B cell (primary cell): ENCODE results near the gene TP53TG5. TPM values are rescaled to one million over a fixed set of nuclear protein-coding genes. Genes with fewer than 3 reads are reported as not detected.

Experiments used
- ATAC-seq: fragments of 200-7000 bp; cut with Tn5 transposase; one replicate; pipeline ENCODE4 v1.10.0; 2021; ENCODE audit warnings: low read depth, mild to moderate bottlenecking, moderate number of reproducible peaks, moderate library complexity
- CTCF ChIA-PET: fragments of 350-600 bp; sonication (Branson Sonifier 250); formaldehyde crosslinking; loops from one replicate; lab custom pipeline; 2021; ENCODE audit warnings: antibody characterized with exemption, inconsistent platforms; lab: Charles Lee
- POLR2A ChIA-PET: fragments of 350-600 bp; sonication (Branson Sonifier 250); formaldehyde crosslinking; loops from one replicate; lab custom pipeline; 2021; ENCODE audit warnings: antibody characterized with exemption; lab: Charles Lee
- DNase-seq: peaks from one replicate; pipeline ENCODE4 v3.0.0; 2013
- H2AFZ ChIP-seq: 2 replicates; pipeline ENCODE4 v1.6.1; 2012; ENCODE audit warnings: mild to moderate bottlenecking, low read depth, low read length; ENCODE audit not compliant: insufficient read depth, poor library complexity, severe bottlenecking
- H3K27ac ChIP-seq, 2 donors: 1 replicate in 1 of 2; 2 replicates in 1 of 2; pipeline ENCODE4 v1.5.1; 2012 to 2013; ENCODE audit warnings: low read length in 2 of 2, mild to moderate bottlenecking in 2 of 2, moderate library complexity in 1 of 2
- H3K27me3 ChIP-seq, 4 experiments: fragments of 200-600 bp in 1 of 4; sonication (generic) in 1 of 4; replicated peaks in 1 of 4; 1 replicate in 2 of 4; 2 replicates in 2 of 4; pipeline versions ENCODE4 v1.6.1 to v1.7.0; 2013 to 2016; ENCODE audit warnings: low read length in 3 of 4, mild to moderate bottlenecking in 2 of 4, mixed read lengths in 1 of 4, moderate library complexity in 1 of 4; ENCODE audit not compliant: insufficient read depth in 4 of 4, control insufficient read depth in 3 of 4; ENCODE audit errors: control extremely low read depth in 1 of 4
- H3K36me3 ChIP-seq, 2 experiments: replicated peaks in 1 of 2; 1 replicate in 1 of 2; 2 replicates in 1 of 2; pipeline versions ENCODE4 v1.6.1 to v1.7.1; 2013; ENCODE audit warnings: low read length in 1 of 2; ENCODE audit not compliant: insufficient read depth in 2 of 2, control insufficient read depth in 1 of 2; ENCODE audit errors: control extremely low read depth in 1 of 2, extremely low read depth in 1 of 2
- H3K4me1 ChIP-seq, 2 donors: fragments of 200-600 bp in 1 of 2; sonication (generic) in 1 of 2; 1 replicate in 1 of 2; 2 replicates in 1 of 2; pipeline versions ENCODE4 v1.5.1 to v1.6.1; 2013 to 2017; ENCODE audit warnings: low read length in 2 of 2; ENCODE audit not compliant: control insufficient read depth in 2 of 2, insufficient read depth in 2 of 2
- H3K4me2 ChIP-seq: replicated peaks from 2 replicates; pipeline ENCODE3; 2012; ENCODE audit warnings: mild to moderate bottlenecking, low read depth, low read length; ENCODE audit not compliant: poor library complexity, severe bottlenecking
- H3K4me3 ChIP-seq, 5 experiments: fragments of 200-600 bp in 1 of 5; sonication (generic) in 1 of 5; 1 replicate in 3 of 5; 2 replicates in 2 of 5; pipeline versions ENCODE4 v1.5.1 to v1.7.0; 2011 to 2016; ENCODE audit warnings: low read length in 4 of 5, mild to moderate bottlenecking in 4 of 5, low read depth in 2 of 5, control low read depth in 1 of 5, moderate library complexity in 1 of 5; ENCODE audit not compliant: insufficient read depth in 1 of 5; ENCODE audit errors: control extremely low read depth in 1 of 5, extremely low read depth in 1 of 5
- H3K79me2 ChIP-seq: fragments of 200-600 bp; sonication (generic); one replicate; pipeline ENCODE4 v1.6.0; 2016; ENCODE audit warnings: low read length; ENCODE audit not compliant: control insufficient read depth, insufficient read depth
- H3K9ac ChIP-seq: fragments of 200-600 bp; sonication (generic); 2 replicates; pipeline ENCODE4 v1.6.1; 2017; ENCODE audit warnings: mild to moderate bottlenecking, low read length, moderate library complexity
- H3K9me3 ChIP-seq, 3 donors: one replicate each; pipeline versions ENCODE4 v1.6.1 to v1.7.1; 2013; ENCODE audit warnings: low read length in 2 of 3; ENCODE audit not compliant: control insufficient read depth in 2 of 3, insufficient read depth in 1 of 3; ENCODE audit errors: control extremely low read depth in 1 of 3
- H4K20me1 ChIP-seq: 2 replicates; pipeline ENCODE4 v1.6.0; 2012; ENCODE audit warnings: mild to moderate bottlenecking, low read length; ENCODE audit not compliant: insufficient read depth, control insufficient read depth, poor library complexity, severe bottlenecking
- H3K27ac Mint-ChIP-seq: one replicate; pipeline ENCODE4 v1.8.0; 2021; ENCODE audit warnings: mixed read lengths
- H3K27me3 Mint-ChIP-seq: one replicate; pipeline ENCODE4 v1.8.0; 2021; ENCODE audit warnings: mixed read lengths
- H3K4me1 Mint-ChIP-seq: one replicate; pipeline ENCODE4 v1.8.0; 2021; ENCODE audit warnings: mixed read lengths
- H3K4me3 Mint-ChIP-seq: one replicate; pipeline ENCODE4 v1.8.0; 2021; ENCODE audit warnings: mixed read lengths
- H3K9me3 Mint-ChIP-seq: one replicate; pipeline ENCODE4 v1.8.0; 2022; ENCODE audit warnings: mixed read lengths; ENCODE audit not compliant: insufficient read depth
- CTCF ChIP-seq: fragments of 200-600 bp; IDR thresholded peaks from one replicate; pipeline ENCODE4 v1.8.0; 2022; ENCODE audit warnings: antibody characterized with exemption, mild to moderate bottlenecking
- EZH2 ChIP-seq: IDR thresholded peaks from 2 replicates; pipeline ENCODE4 v1.6.1; 2012; ENCODE audit warnings: borderline replicate concordance, low read depth, mild to moderate bottlenecking, moderate library complexity, low read length; ENCODE audit not compliant: insufficient read depth, poor library complexity, severe bottlenecking
- WGBS: methylation state at CpG from one replicate; pipeline ENCODE4 v1.1.5; 2013; ENCODE audit warnings: missing lambda C conversion rate; ENCODE audit not compliant: insufficient coverage; 5-methylcytosine and 5-hydroxymethylcytosine counted together
- intact Hi-C: fragments of 100-400 bp; cut with micrococcal nuclease; formaldehyde crosslinking; loops from one replicate; pipeline ENCODE4 v1.10.0; 2022
- polyA plus RNA-seq: library from polyadenylated mRNA; depleted of rRNA; stranded (reverse); fragments of >200 nt; gene quantifications from 2 replicates; pipeline ENCODE4 v1.2.3, GENCODE V29; 2012
- total RNA-seq, 2 donors: library from RNA; stranded (reverse); fragments of 120-200 nt in 1 of 2; gene quantifications; 1 replicate in 1 of 2; 2 replicates in 1 of 2; pipeline versions ENCODE4 v1.2.3 to v1.2.4, GENCODE V29; 2013 to 2022

TP53TG5 gene
- total and polyA plus RNA-seq, 2 donors (not counting 1 experiment from before 2014, with no cell fraction given) = not detected

- Histone ChIP-seq H3K27ac (no peak overlapping the region), H3K27me3 (peaks cover 0 to 2% (median 0%) of the 10 kb centered on the region in 4 experiments), H3K4me3 (no peak overlapping the region), H2AFZ (no peak overlapping the region), H3K79me2 (no peaks in the 10 kb centered on the region), H3K4me1 (peaks cover 4 to 6% of the 10 kb centered on the region in 2 donors), H3K4me2 (no peak overlapping the region), H4K20me1 (no peaks in the 10 kb centered on the region), H3K9me3 (no peaks in the 10 kb centered on the region), H3K9ac (no peak overlapping the region), H3K36me3 (no peaks in the 10 kb centered on the region)
- no peaks in the 10 kb centered on the region for H3K27me3 Mint-ChIP-seq
- no peak for DNase-seq
- ChIA-PET CTCF (interaction anchor here (1.4 kb wide), 1 partner anchor 37 kb away, joined by 3 read pairs; no protein-coding TSS in a partner anchor), POLR2A (no interaction called here)
- TF ChIP-seq EZH2 (no peak), CTCF (no peak)
- no peak overlapping the region for H3K4me3 Mint-ChIP-seq
- H3K9me3 Mint-ChIP-seq = no peaks in the 10 kb centered on the region
- intact Hi-C loops = no loop called here
- no peak for ATAC-seq
- no peak overlapping the region for H3K27ac Mint-ChIP-seq
- WGBS = 91% methylated on average over 3 of the region's 7 CpGs
- peaks cover 10% of the 10 kb centered on the region for H3K4me1 Mint-ChIP-seq
These were observed 48.4 kb downstream of the TP53TG5 start for GRCh38 chr20:45329497-45330319.

- Mint-ChIP-seq H3K27ac (no peak overlapping the region), H3K4me3 (no peak overlapping the region), H3K4me1 (peaks cover 10% of the 10 kb centered on the region), H3K9me3 (no peaks in the 10 kb centered on the region), H3K27me3 (no peaks in the 10 kb centered on the region)
- ChIA-PET POLR2A (no interaction called here), CTCF (interaction anchor here (0.7 to 1.4 kb wide), 3 partner anchors 36 to 442 kb away, joined by 3 read pairs; no protein-coding TSS in a partner anchor)
- H3K4me2 ChIP-seq = no peak overlapping the region
- no peak overlapping the region for H3K27ac ChIP-seq
- H3K4me1 ChIP-seq = peaks cover 4 to 6% of the 10 kb centered on the region in 2 donors
- H3K9ac ChIP-seq = no peak overlapping the region
- TF ChIP-seq CTCF (no peak), EZH2 (no peak)
- ATAC-seq (no peak), DNase-seq (no peak)
- H3K36me3 ChIP-seq = no peaks in the 10 kb centered on the region
- intact Hi-C loops = no loop called here
- no peaks in the 10 kb centered on the region for H3K9me3 ChIP-seq
- no peaks in the 10 kb centered on the region for H3K79me2 ChIP-seq
- H3K4me3 ChIP-seq = no peak overlapping the region
- peaks cover 0 to 2% (median 0%) of the 10 kb centered on the region in 4 experiments for H3K27me3 ChIP-seq
- WGBS = 95% methylated on average over 4 of the region's 4 CpGs
- no peaks in the 10 kb centered on the region for H4K20me1 ChIP-seq
- H2AFZ ChIP-seq = no peak overlapping the region
These were observed 49.7 kb downstream of the TP53TG5 start for GRCh38 chr20:45328451-45328850.
